Measurements from ENCODE around the gene FES. TPM values are rescaled to one million over a fixed set of nuclear protein-coding genes. Genes with fewer than 3 reads are reported as not detected.

FES gene
- polyA plus RNA-seq, 1 donor from 2014 or later: not detected

DNA sequence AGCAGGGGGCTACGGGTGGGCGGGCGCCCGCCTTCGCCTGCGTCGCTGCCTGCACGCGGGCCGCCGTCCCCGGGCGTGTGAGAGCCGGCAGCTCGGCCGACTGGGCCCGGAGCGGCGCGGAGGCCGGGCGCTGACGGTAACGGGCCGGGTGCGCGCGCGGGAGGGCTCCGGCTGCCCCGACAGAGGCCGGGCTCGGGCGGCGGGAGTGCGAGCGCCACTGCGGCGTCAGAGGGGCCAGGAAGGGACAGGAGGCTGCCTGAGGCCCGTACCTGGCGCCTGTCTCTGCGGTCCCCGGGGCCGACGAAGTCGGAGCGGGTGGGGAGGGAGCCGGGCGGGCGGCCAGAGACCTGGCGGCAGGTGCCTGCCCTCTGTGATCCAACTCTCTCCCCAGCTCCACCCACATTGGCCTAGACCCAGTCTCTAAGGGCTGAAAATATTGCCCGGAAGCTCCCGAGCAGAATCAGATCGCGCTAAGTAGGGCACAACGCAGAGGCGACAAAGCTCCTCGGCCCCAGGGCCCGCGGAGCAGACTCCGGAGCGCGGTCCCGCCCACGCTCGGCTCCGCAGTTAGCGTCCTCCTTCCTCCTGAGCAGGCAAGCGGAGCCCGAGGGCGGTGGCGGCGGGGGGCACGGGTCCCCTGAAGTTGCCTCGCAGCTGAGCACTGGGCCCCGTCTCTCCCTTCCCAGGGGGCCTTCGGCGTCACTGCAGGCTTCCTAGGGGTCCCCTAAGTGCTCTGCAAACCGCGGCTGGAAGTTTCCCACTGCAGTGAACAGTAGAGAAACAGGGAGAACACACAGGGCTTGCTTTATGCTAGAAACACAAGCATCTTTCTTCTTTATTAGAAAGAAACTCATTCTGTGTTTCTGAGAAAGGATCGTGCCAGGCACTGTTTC, 18.8 kb downstream of the FES start, which contains the start of gene MAN2A2:
TSS of gene MAN2A2 (plus strand) at position 463 of the 893 bp plus-strand sequence. CDS start 906 bp downstream, outside the sequence.
- Histone ChIP-seq H3K27ac (ENCODE audit: low read length) (peak within 1 kb of the TSS; percentile 79), H3K9me2 (ENCODE audit: insufficient read depth, low read length) (no peaks in the 10 kb centered on the region), H3K9ac (ENCODE audit: low read length) (peak within 1 kb of the TSS; percentile 85), H4K20me1 (ENCODE audit: insufficient read depth) (no peaks in the 10 kb centered on the region), H3K9me3 (ENCODE audit: low read length) (no peaks in the 10 kb centered on the region), H3K27me3 (ENCODE audit: insufficient read depth, low read depth, low read length) (no peaks in the 10 kb centered on the region), H3K79me2 (replicated peaks; ENCODE audit: insufficient read depth, low read length) (no peaks in the 10 kb centered on the region), H3K36me3 (ENCODE audit: insufficient read depth, low read length) (peaks cover 7% of the 10 kb centered on the region), H3K4me3 (ENCODE audit: low read length) (peak within 1 kb of the TSS; percentile 97), H2AFZ (ENCODE audit: low read depth, low read length) (peak within 1 kb of the TSS; percentile 60), H3K4me2 (ENCODE audit: low read length) (peak within 1 kb of the TSS; percentile 86), H3F3A (ENCODE audit: insufficient read depth, low read length, poor library complexity, severe bottlenecking) (no peaks in the 10 kb centered on the region)
- TF ChIP-seq, protein P1, sequence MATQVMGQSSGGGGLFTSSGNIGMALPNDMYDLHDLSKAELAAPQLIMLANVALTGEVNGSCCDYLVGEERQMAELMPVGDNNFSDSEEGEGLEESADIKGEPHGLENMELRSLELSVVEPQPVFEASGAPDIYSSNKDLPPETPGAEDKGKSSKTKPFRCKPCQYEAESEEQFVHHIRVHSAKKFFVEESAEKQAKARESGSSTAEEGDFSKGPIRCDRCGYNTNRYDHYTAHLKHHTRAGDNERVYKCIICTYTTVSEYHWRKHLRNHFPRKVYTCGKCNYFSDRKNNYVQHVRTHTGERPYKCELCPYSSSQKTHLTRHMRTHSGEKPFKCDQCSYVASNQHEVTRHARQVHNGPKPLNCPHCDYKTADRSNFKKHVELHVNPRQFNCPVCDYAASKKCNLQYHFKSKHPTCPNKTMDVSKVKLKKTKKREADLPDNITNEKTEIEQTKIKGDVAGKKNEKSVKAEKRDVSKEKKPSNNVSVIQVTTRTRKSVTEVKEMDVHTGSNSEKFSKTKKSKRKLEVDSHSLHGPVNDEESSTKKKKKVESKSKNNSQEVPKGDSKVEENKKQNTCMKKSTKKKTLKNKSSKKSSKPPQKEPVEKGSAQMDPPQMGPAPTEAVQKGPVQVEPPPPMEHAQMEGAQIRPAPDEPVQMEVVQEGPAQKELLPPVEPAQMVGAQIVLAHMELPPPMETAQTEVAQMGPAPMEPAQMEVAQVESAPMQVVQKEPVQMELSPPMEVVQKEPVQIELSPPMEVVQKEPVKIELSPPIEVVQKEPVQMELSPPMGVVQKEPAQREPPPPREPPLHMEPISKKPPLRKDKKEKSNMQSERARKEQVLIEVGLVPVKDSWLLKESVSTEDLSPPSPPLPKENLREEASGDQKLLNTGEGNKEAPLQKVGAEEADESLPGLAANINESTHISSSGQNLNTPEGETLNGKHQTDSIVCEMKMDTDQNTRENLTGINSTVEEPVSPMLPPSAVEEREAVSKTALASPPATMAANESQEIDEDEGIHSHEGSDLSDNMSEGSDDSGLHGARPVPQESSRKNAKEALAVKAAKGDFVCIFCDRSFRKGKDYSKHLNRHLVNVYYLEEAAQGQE (IDR thresholded peaks at IDR 0.05; ENCODE audit: borderline replicate concordance): peak; percentile 39
- TF ChIP-seq TAF1 (IDR thresholded peaks at IDR 0.05; ENCODE audit: low read depth) (no peak), POLR2AphosphoS5 (IDR thresholded peaks at IDR 0.05) (no peak), MXI1 (conservative IDR thresholded peaks at IDR 0.05; ENCODE audit: poor library complexity, severe bottlenecking) (peak; percentile 33), EP300 (conservative IDR thresholded peaks at IDR 0.05; ENCODE audit: poor library complexity, severe bottlenecking) (no peak)

DNA sequence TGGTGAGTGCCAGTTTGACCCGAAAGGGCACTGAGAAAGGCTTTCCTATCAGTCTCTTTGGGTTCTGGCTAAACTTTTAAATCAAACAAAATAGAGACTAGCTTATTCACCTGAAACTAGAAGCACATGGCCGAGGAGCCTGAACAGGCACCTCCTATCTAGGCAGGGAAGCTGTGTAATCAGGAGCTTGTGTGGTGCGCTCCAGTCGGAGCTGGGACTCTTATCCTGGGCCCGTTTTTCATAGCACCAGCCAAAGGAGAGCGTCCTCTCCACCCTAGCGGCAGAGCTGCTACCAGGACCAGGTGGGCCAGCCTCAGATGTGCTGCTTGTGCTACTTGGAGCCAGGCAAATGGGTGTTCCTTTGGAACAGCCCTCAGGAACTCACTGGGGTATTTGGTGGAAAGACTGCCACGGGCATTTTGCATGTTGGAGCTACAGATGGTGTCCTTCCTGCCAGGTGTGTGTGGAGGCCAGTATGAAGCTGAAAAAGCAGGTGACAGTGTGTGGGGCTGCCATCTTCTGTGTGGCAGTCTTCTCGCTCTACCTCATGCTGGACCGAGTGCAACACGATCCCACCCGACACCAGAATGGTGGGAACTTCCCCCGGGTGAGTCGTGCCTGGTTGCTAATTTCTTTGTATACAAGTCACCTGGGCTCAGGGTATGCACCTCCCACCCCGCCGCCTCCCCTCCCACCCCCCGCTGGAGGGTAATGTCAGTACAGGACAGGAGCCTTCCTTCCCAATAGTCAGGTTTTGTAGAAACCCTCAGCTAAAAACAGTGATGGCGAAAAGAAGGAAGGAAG, 19.6 kb downstream of the FES start:
- H3K79me2 ChIP-seq (replicated peaks; ENCODE audit: insufficient read depth, low read length): no peaks in the 10 kb centered on the region
- H3F3A ChIP-seq (ENCODE audit: insufficient read depth, low read length, poor library complexity, severe bottlenecking): no peaks in the 10 kb centered on the region
- peak; percentile 35 for TF ChIP-seq MXI1 (conservative IDR thresholded peaks at IDR 0.05; ENCODE audit: poor library complexity, severe bottlenecking)
- TF ChIP-seq, protein P2, sequence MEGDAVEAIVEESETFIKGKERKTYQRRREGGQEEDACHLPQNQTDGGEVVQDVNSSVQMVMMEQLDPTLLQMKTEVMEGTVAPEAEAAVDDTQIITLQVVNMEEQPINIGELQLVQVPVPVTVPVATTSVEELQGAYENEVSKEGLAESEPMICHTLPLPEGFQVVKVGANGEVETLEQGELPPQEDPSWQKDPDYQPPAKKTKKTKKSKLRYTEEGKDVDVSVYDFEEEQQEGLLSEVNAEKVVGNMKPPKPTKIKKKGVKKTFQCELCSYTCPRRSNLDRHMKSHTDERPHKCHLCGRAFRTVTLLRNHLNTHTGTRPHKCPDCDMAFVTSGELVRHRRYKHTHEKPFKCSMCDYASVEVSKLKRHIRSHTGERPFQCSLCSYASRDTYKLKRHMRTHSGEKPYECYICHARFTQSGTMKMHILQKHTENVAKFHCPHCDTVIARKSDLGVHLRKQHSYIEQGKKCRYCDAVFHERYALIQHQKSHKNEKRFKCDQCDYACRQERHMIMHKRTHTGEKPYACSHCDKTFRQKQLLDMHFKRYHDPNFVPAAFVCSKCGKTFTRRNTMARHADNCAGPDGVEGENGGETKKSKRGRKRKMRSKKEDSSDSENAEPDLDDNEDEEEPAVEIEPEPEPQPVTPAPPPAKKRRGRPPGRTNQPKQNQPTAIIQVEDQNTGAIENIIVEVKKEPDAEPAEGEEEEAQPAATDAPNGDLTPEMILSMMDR (IDR thresholded peaks at IDR 0.05; ENCODE audit: poor library complexity, severe bottlenecking): peak; percentile 30
- no peak for TF ChIP-seq EP300 (conservative IDR thresholded peaks at IDR 0.05; ENCODE audit: poor library complexity, severe bottlenecking)
- TF ChIP-seq RAD21 (conservative IDR thresholded peaks at IDR 0.05): no peak
- TF ChIP-seq POLR2AphosphoS5 (IDR thresholded peaks at IDR 0.05): no peak
- TF ChIP-seq SMC3 (conservative IDR thresholded peaks at IDR 0.05; ENCODE audit: poor library complexity): no peak
- H3K9me3 ChIP-seq (ENCODE audit: low read length): no peaks in the 10 kb centered on the region
- H3K4me3 ChIP-seq (ENCODE audit: low read length): peak overlapping the region; percentile 97
- no peaks in the 10 kb centered on the region for H3K27me3 ChIP-seq (ENCODE audit: insufficient read depth, low read depth, low read length)
- no peaks in the 10 kb centered on the region for H3K9me2 ChIP-seq (ENCODE audit: insufficient read depth, low read length)
- no peaks in the 10 kb centered on the region for H4K20me1 ChIP-seq (ENCODE audit: insufficient read depth)
- H2AFZ ChIP-seq (ENCODE audit: low read depth, low read length): no peak overlapping the region
- peak overlapping the region; percentile 79 for H3K27ac ChIP-seq (ENCODE audit: low read length)
- peak overlapping the region; percentile 85 for H3K9ac ChIP-seq (ENCODE audit: low read length)
- H3K36me3 ChIP-seq (ENCODE audit: insufficient read depth, low read length): peaks cover 7% of the 10 kb centered on the region
- H3K4me2 ChIP-seq (ENCODE audit: low read length): peak overlapping the region; percentile 86
